ENCODE results near the gene A1CF.

- TF ChIP-seq CTCF (IDR thresholded peaks at IDR 0.05; ENCODE audit: low read length): no peak
- no peak for TF ChIP-seq EZH2 (optimal IDR thresholded peaks at IDR 0.05; ENCODE audit: low read depth, low read length)
These were observed 33.6 kb upstream of the A1CF start for GRCh38 chr10:50919010-50919409.
